Panc1 (cell line): ENCODE data around the gene PTH2. TPM values are rescaled to one million over a fixed set of nuclear protein-coding genes. Genes with fewer than 3 reads are reported as not detected.

ENCODE experiments used
- ATAC-seq: fragments of 200-7000 bp; cut with Tn5 transposase; 2 replicates; pipeline ENCODE4 v1.9.1; 2020; ENCODE audit warnings: mild to moderate bottlenecking, moderate library complexity
- Bru-seq: library from RNA; stranded (reverse); fragments of 400-500 nt; gene quantifications from one replicate; lab custom pipeline; 2021; lab: Mats Ljungman, UMichigan
- BruChase-seq, 2 experiments: library from RNA; stranded (reverse); fragments of 400-500 nt; gene quantifications; one replicate each; lab custom pipeline; 2021; lab: Mats Ljungman, UMichigan
- BruUV-seq: library from RNA; stranded (reverse); fragments of 400-500 nt; replicated peaks from 2 replicates; lab custom pipeline; 2021; lab: Mats Ljungman, UMichigan
- CTCF ChIA-PET: fragments of 300-600 bp; sonication (Branson Sonifier 250); formaldehyde crosslinking; loops from one replicate; lab custom pipeline; 2022; ENCODE audit warnings: antibody characterized with exemption; lab: Charles Lee
- POLR2A ChIA-PET: fragments of 300-600 bp; sonication (Branson Sonifier 250); formaldehyde crosslinking; loops from one replicate; lab custom pipeline; 2022; ENCODE audit warnings: antibody characterized with exemption; lab: Charles Lee
- DNase-seq: peaks from one replicate; pipeline ENCODE4 v3.0.0-alpha.2; 2010; ENCODE audit warnings: low read depth, low spot score
- H3K27ac ChIP-seq: 2 replicates; pipeline ENCODE4 v1.5.1; 2011; ENCODE audit warnings: mild to moderate bottlenecking, low read length, inconsistent platforms
- H3K27me3 ChIP-seq: fragments of 200-500 bp; sonication (Bioruptor generic); 2 replicates; pipeline ENCODE4 v1.6.0; 2014; ENCODE audit warnings: low read length, inconsistent platforms; ENCODE audit not compliant: control insufficient read depth, insufficient read depth
- H3K36me3 ChIP-seq: fragments of 200-500 bp; sonication (Bioruptor generic); 2 replicates; pipeline ENCODE4 v1.5.1; 2014; ENCODE audit warnings: inconsistent platforms, mild to moderate bottlenecking, low read length, moderate library complexity; ENCODE audit not compliant: control insufficient read depth, insufficient read depth
- H3K4me1 ChIP-seq: 2 replicates; pipeline ENCODE4 v1.5.1; 2011; ENCODE audit warnings: inconsistent platforms, mild to moderate bottlenecking, low read length, moderate library complexity; ENCODE audit not compliant: control insufficient read depth, insufficient read depth
- H3K4me3 ChIP-seq, 2 experiments: 2 replicates each; pipeline ENCODE4 v1.5.1; 2011 to 2012; ENCODE audit warnings: low read depth in 2 of 2, low read length in 2 of 2, mild to moderate bottlenecking in 2 of 2, inconsistent platforms in 1 of 2, moderate library complexity in 1 of 2
- H3K9me3 ChIP-seq: fragments of 200-500 bp; sonication (Bioruptor generic); 2 replicates; pipeline ENCODE4 v1.5.1; 2014; ENCODE audit warnings: low read depth, mild to moderate bottlenecking, inconsistent platforms, low read length, moderate library complexity; ENCODE audit not compliant: control insufficient read depth, insufficient read depth
- CTCF ChIP-seq: fragments of 450-650 bp; IDR thresholded peaks from 2 replicates; pipeline ENCODE4 v1.5.1; 2017; ENCODE audit warnings: mild to moderate bottlenecking
- POLR2AphosphoS5 ChIP-seq: IDR thresholded peaks from 2 replicates; pipeline ENCODE4 v1.6.1; 2012; ENCODE audit warnings: mild to moderate bottlenecking, low read depth, low read length, moderate library complexity
- REST ChIP-seq, 2 experiments: IDR thresholded peaks; 2 replicates each; pipeline ENCODE4 v1.6.1; 2011 to 2012; ENCODE audit warnings: low read depth in 2 of 2, control low read depth in 1 of 2, low read length in 1 of 2, mild to moderate bottlenecking in 1 of 2, moderate library complexity in 1 of 2; ENCODE audit not compliant: insufficient read depth in 1 of 2
- SIN3A ChIP-seq: IDR thresholded peaks from 2 replicates; pipeline ENCODE4 v1.6.1; 2012; ENCODE audit warnings: low read depth, mild to moderate bottlenecking, low read length, moderate library complexity, borderline replicate concordance; ENCODE audit not compliant: insufficient read depth
- TCF7L2 ChIP-seq: IDR thresholded peaks from 2 replicates; pipeline ENCODE4 v1.6.1; 2011; ENCODE audit warnings: mild to moderate bottlenecking, low read depth, low read length, inconsistent platforms
- in situ Hi-C: cut with HindIII; loops from 2 replicates; pipeline ENCODE4 v1.10.0; 2016; ENCODE audit warnings: low sequenced_read_pairs, low pct_unique_long_range_greater_than_20kb
- intact Hi-C: fragments of 100-400 bp; cut with micrococcal nuclease; formaldehyde crosslinking; loops from one replicate; pipeline ENCODE4 v1.10.0; 2022; ENCODE audit not compliant: unreplicated experiment
- long read RNA-seq: library from polyadenylated mRNA; unstranded; transcript quantifications from one replicate; pipeline ENCODE4 v2.0.0, GENCODE V29; 2021; ENCODE audit not compliant: unreplicated experiment
- polyA plus RNA-seq: library from polyadenylated mRNA; unstranded; fragments of >200 nt; gene quantifications from one replicate; pipeline ENCODE4 v1.2.1, GENCODE V29; 2012; ENCODE audit warnings: missing spikeins; ENCODE audit not compliant: insufficient read length
- total RNA-seq: library from RNA; stranded (reverse); gene quantifications from one replicate; pipeline ENCODE4 v1.2.1, GENCODE V29; 2021; ENCODE audit not compliant: unreplicated experiment

Gene PTH2
- not detected for total RNA-seq
- not detected for polyA plus RNA-seq
- Bru-seq, nascent RNA = not detected
- BruChase-seq, experiment 1, labeled RNA remaining after a 2-hour chase = not detected
- BruChase-seq, experiment 2, labeled RNA remaining after a 6-hour chase = not detected
- long read RNA-seq = 0 reads

- Histone ChIP-seq H3K4me3 (peak within 1 kb of the TSS; percentile 20 to 35), H3K9me3 (no peaks in the 10 kb centered on the region), H3K27me3 (peaks cover 10% of the 10 kb centered on the region), H3K4me1 (peaks cover 3% of the 10 kb centered on the region; the same call in 1 of the 2 replicates), H3K27ac (no peak within 1 kb of the TSS), H3K36me3 (no peaks in the 10 kb centered on the region)
- no TSS peak for BruUV-seq
- TF ChIP-seq TCF7L2 = no peak
- no peak for TF ChIP-seq CTCF
- no peak for TF ChIP-seq REST (IDR thresholded peaks at IDR 0.05; ENCODE audit: insufficient read depth in 1 of 2, low read depth in 2 of 2, low read length in 1 of 2)
- TF ChIP-seq SIN3A = no peak
- TF ChIP-seq POLR2AphosphoS5 = no peak
- no peak for DNase-seq
- POLR2A ChIA-PET = no interaction called here
- ATAC-seq = no peak
- in situ Hi-C loops = no loop called here
- CTCF ChIA-PET = no interaction called here
- intact Hi-C loops = no loop called here
Observed at GRCh38 chr19:49423071-49423984, at the start of gene PTH2. Gene PTH2, minus strand, starts transcription at chr19:49423441. Its CDS starts 102 bp downstream, at chr19:49423339.

GRCh38 chr19:49472936-49473335 is 49.7 kb upstream of the PTH2 start:
- Histone ChIP-seq H3K4me3 (no peak overlapping the region), H3K27me3 (no peaks in the 10 kb centered on the region), H3K9me3 (no peaks in the 10 kb centered on the region), H3K36me3 (no peaks in the 10 kb centered on the region), H3K4me1 (no peaks in the 10 kb centered on the region), H3K27ac (no peak overlapping the region)
- ATAC-seq (no peak), DNase-seq (no peak)
- intact Hi-C loops (no loop called here), in situ Hi-C loops (no loop called here)
- ChIA-PET POLR2A (interaction anchor here (0.5 kb wide), 1 partner anchor 258 kb away, joined by 10 read pairs; no protein-coding TSS in a partner anchor), CTCF (no interaction called here)
- no TSS peak for BruUV-seq
- TF ChIP-seq TCF7L2 (no peak), REST (IDR thresholded peaks at IDR 0.05; ENCODE audit: insufficient read depth in 1 of 2, low read depth in 2 of 2, low read length in 1 of 2) (no peak), CTCF (no peak), POLR2AphosphoS5 (no peak), SIN3A (no peak)
